ENCODE measurements around the gene ZFAND4.

ZFAND4 gene

DNA sequence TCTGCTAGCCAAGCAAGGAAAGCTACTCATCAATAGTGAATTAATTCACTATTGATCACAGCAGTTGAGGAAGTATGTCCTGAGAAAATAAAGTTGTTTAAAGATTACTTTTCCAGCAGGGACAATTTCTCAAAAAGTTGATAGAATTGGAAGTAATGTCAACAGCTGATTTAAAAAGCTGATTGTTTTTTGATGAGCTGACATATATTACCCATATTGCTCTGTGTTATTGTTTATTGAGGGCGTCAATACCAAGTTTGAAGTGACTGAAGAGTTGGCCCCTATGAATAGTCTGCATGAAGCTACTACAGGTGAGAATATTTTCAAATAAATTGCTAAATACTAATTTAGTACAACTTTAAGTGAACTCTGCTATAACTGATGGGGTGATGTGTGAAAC lies 28.0 kb downstream of the ZFAND4 start:
- no peak overlapping the region for H3K27ac ChIP-seq
- intact Hi-C loops (cut with DNase I; ENCODE audit: low total_unique reads) = no loop called here
- H3K36me3 ChIP-seq = peaks cover 29 to 60% (median 34%) of the 10 kb centered on the region in 3 donors
- H3K4me1 ChIP-seq = no peaks in the 10 kb centered on the region
- H3K9me3 ChIP-seq = no peaks in the 10 kb centered on the region
- H3K4me3 ChIP-seq = no peak overlapping the region
- TF ChIP-seq, protein P1, sequence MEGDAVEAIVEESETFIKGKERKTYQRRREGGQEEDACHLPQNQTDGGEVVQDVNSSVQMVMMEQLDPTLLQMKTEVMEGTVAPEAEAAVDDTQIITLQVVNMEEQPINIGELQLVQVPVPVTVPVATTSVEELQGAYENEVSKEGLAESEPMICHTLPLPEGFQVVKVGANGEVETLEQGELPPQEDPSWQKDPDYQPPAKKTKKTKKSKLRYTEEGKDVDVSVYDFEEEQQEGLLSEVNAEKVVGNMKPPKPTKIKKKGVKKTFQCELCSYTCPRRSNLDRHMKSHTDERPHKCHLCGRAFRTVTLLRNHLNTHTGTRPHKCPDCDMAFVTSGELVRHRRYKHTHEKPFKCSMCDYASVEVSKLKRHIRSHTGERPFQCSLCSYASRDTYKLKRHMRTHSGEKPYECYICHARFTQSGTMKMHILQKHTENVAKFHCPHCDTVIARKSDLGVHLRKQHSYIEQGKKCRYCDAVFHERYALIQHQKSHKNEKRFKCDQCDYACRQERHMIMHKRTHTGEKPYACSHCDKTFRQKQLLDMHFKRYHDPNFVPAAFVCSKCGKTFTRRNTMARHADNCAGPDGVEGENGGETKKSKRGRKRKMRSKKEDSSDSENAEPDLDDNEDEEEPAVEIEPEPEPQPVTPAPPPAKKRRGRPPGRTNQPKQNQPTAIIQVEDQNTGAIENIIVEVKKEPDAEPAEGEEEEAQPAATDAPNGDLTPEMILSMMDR (IDR thresholded peaks at IDR 0.05) = no peak
- no peak for DNase-seq
- H3K27me3 ChIP-seq = no peaks in the 10 kb centered on the region

DNA sequence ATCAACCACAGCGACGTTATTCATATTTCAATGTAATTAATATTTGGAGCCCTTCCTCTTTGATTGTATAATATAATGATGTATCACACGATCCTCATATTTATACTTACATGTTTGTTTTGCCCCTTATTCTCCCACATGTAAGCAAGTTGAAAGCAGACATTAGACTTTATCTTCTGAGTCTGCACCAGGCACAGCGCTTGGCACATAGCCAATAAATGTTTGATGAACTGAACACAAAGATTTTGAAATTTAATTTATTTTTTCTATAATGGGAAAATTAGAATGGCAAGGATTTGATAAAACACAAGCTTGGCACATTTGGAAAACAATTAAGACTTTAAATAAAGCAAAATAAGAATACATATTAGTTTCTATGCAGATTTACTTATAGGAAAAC lies 31.6 kb downstream of the ZFAND4 start:
- Histone ChIP-seq H3K4me3 (no peak overlapping the region), H3K36me3 (peaks cover 8 to 41% (median 16%) of the 10 kb centered on the region in 3 donors), H3K4me1 (no peaks in the 10 kb centered on the region), H3K27ac (no peak overlapping the region), H3K9me3 (no peaks in the 10 kb centered on the region), H3K27me3 (no peaks in the 10 kb centered on the region)
- DNase-seq = no peak
- TF ChIP-seq, protein P1 (IDR thresholded peaks at IDR 0.05) = no peak
- intact Hi-C loops (cut with DNase I; ENCODE audit: low total_unique reads) = no loop called here

DNA sequence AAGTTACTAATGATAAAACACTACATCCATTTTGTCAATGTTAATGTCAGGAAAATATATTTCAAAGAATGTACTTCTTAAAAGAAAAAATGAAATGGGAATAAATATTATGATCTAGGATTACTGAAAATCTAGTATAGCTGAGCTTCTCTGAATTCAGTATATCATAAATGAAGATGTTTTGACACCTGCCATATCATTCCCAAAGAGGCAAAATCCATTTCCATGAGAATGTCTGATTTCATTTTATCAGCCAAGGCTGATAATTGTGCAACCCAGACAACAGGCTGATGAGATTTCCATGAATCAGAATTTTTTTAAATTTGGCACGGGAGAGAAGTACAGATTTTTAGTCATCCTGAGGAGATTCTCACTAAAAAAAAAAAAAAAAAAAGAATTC lies 32.5 kb downstream of the ZFAND4 start:
- no peak for DNase-seq
- intact Hi-C loops (cut with DNase I; ENCODE audit: low total_unique reads) = no loop called here

DNA sequence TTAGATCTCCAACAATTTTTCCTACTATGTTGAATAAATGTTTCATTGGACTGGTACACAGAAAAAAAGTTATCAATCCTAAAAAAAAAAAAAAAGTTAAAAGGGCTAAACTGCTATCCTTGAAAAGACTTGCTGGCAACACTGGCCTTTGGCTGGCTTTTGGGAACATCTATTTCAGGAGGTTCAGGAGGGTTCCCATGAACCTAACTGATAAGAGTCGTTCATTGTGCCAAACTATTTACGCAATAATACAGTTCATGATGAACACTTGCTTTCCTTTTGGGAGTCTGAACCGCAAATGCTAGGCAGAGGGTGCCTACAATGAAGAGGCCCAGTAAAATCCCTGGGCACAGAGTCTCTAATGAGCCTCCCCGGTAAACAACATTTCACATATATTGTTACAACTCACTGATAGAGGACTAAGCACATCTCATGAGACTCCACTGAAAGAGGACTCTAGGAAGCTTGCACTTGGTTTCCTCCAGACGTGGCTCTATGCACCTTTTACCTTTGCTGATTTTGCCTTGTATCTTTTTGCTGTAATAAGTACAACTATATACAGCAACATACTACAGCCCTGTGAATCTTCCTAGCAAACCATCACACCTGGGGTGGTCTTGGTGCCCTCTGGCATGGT lies 45.0 kb downstream of the ZFAND4 start:
- no peak for DNase-seq
- no peak overlapping the region for H3K4me3 ChIP-seq
- TF ChIP-seq, protein P1 (IDR thresholded peaks at IDR 0.05) = no peak

More for the DNA sequence above, 32.5 kb downstream of the ZFAND4 start:
- Histone ChIP-seq H3K4me1 (no peaks in the 10 kb centered on the region), H3K4me3 (no peak overlapping the region), H3K27ac (no peak overlapping the region), H3K27me3 (no peaks in the 10 kb centered on the region), H3K36me3 (peaks cover 2 to 33% (median 14%) of the 10 kb centered on the region in 3 donors), H3K9me3 (no peaks in the 10 kb centered on the region)
- TF ChIP-seq, protein P1 (IDR thresholded peaks at IDR 0.05) = no peak

DNA sequence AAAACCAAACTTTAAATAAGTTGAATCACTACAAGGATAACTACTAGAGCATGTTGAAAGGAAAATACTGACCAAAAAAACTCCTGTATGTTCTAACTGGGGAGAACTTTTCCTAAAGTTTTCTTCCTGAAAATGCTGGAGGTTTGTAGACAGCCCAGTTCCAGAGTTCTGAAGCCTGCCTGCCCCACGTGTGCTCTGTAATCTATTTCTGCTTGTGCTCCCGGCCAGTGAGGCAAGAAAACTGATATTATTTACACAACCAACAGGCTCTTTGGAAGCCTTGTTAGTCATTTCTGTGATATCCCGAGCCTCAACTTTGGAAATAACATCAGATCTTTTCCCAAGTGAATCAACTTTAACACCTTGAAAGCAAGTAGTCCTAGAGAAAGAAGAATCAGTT lies 46.7 kb downstream of the ZFAND4 start:
- H3K27ac ChIP-seq = no peak overlapping the region
- H3K27me3 ChIP-seq = no peaks in the 10 kb centered on the region

More for the DNA sequence above, 45.0 kb downstream of the ZFAND4 start:
- Histone ChIP-seq H3K9me3 (no peaks in the 10 kb centered on the region), H3K4me1 (no peaks in the 10 kb centered on the region), H3K27me3 (no peaks in the 10 kb centered on the region), H3K27ac (no peak overlapping the region), H3K36me3 (peaks cover 7 to 34% (median 17%) of the 10 kb centered on the region in 3 donors)
- intact Hi-C loops (cut with DNase I; ENCODE audit: low total_unique reads) = no loop called here

More for the DNA sequence above, 46.7 kb downstream of the ZFAND4 start:
- DNase-seq = no peak
- no peaks in the 10 kb centered on the region for H3K4me1 ChIP-seq
- intact Hi-C loops (cut with DNase I; ENCODE audit: low total_unique reads) = no loop called here
- no peak overlapping the region for H3K4me3 ChIP-seq
- TF ChIP-seq, protein P1 (IDR thresholded peaks at IDR 0.05) = no peak
- H3K36me3 ChIP-seq = peaks cover 7 to 34% (median 17%) of the 10 kb centered on the region in 3 donors
- no peaks in the 10 kb centered on the region for H3K9me3 ChIP-seq
